ENCODE results near the gene RBMXL3. TPM values are rescaled to one million over a fixed set of nuclear protein-coding genes. Genes with fewer than 3 reads are reported as not detected.

The RBMXL3 gene
- total RNA-seq, result not detected

DNA sequence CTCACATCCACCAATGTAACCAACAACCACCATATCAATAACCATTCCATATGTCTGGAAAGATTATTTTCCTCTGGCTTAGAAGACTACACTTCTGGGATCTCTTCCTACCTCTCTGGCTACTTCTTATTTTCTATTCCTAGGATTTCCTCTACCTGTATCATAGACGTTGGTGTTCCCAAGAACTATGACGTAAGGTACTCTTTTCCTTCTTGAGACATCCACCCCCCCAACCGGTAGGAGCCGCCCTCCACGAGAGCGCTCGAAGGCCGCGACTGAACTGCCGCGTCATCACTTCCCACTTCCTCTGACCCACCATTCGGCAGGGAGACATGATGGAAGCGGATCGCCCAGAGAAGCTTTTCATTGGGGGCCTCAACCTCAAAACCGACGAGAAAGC is at the start of gene RBMXL3:
Gene RBMXL3 (plus strand): TSS at position 301 of the 400 bp plus-strand sequence. CDS start 32 bp downstream, at position 333.
- no peak for DNase-seq
- H3K4me1 Mint-ChIP-seq (ENCODE audit: low read depth), result no peaks in the 10 kb centered on the region
- no peak within 1 kb of the TSS for H3K27ac Mint-ChIP-seq
- no peaks in the 10 kb centered on the region for H3K27me3 Mint-ChIP-seq (ENCODE audit: low read depth)
- ATAC-seq (replicated peaks in 1 of 2), result no peak
- no peak within 1 kb of the TSS for H3K4me3 Mint-ChIP-seq
- no peaks in the 10 kb centered on the region for H3K36me3 Mint-ChIP-seq (ENCODE audit: insufficient read depth in 2 of 2)
- peaks cover 0 to 3% of the 10 kb centered on the region in 2 donors for H3K9me3 Mint-ChIP-seq

DNA sequence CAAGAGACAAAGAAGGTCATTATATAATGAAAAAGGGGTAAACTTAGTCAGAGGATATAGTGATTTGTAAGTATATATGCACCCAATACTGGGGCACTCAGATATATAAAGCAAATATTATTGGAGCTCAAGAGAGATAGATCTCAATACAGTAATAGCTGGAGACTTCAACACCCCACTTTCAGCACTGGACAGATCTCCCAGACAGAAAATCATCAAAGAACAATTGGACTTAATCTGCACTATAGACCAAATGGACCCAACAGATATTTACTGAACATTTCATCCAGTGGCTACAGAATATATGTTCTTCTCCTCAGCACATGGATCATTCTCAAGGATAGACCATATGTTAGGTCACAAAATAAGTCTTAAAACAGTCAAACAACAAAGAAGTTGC is 47.2 kb upstream of the RBMXL3 start:
- H3K4me1 Mint-ChIP-seq (ENCODE audit: low read depth), result no peaks in the 10 kb centered on the region
- peaks cover 0 to 5% of the 10 kb centered on the region in 2 donors for H3K9me3 Mint-ChIP-seq
- no peak overlapping the region for H3K27ac Mint-ChIP-seq
- no peak for DNase-seq
- no peak overlapping the region for H3K4me3 Mint-ChIP-seq
- H3K27me3 Mint-ChIP-seq (ENCODE audit: low read depth), result peaks cover 10% of the 10 kb centered on the region
- no peak for ATAC-seq (replicated peaks in 1 of 2)
- H3K36me3 Mint-ChIP-seq (ENCODE audit: insufficient read depth in 2 of 2), result peaks cover 1 to 2% of the 10 kb centered on the region in 2 donors

DNA sequence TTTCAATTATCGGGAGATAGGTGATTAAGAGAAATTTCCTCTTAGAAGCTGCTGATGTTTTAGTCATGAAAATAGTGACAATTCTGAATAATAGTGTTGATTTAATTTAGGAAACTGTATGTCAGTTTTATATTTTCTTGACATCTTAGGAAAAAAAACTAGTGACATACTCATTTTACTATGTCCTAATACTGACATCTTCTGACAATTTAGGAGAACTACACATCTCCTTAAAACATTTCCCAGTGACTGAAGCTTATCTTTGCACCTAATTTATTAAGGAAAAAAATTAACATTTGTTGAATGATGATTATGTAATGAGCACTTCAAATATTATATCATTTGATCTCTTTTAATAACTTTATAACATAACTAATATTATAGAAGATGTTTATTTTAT is 42.0 kb upstream of the RBMXL3 start:
- ATAC-seq (replicated peaks in 1 of 2) (no peak), DNase-seq (no peak)
- no peaks in the 10 kb centered on the region for H3K4me1 Mint-ChIP-seq (ENCODE audit: low read depth)
- peaks cover 10% of the 10 kb centered on the region for H3K27me3 Mint-ChIP-seq (ENCODE audit: low read depth)
- H3K36me3 Mint-ChIP-seq (ENCODE audit: insufficient read depth in 2 of 2), result peaks cover 0 to under 1% of the 10 kb centered on the region in 2 donors
- no peak overlapping the region for H3K4me3 Mint-ChIP-seq
- H3K9me3 Mint-ChIP-seq, result peaks cover 0 to 5% of the 10 kb centered on the region in 2 donors
- H3K27ac Mint-ChIP-seq, result no peak overlapping the region

DNA sequence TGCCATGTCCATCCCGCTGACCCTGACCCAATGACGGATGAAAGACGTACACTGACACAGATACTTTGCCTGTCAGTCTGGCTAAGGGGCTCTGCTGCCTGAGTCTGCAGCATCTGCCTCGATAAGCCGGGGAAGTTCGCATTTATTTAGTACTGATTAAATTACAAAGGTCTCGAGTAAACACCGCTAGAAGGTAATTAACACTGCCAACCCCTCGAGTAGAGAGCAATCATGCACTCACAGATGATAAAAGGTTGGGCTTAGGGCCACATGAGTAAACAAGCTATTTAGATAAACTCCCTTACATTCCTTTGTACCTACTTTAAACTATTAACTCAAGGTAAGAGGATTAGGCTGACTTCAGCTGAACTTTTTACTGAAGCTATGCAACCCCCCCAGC is 16.0 kb upstream of the RBMXL3 start:
- no peak for DNase-seq
- Mint-ChIP-seq H3K4me3 (no peak overlapping the region), H3K27me3 (ENCODE audit: low read depth) (peaks cover 22% of the 10 kb centered on the region), H3K4me1 (ENCODE audit: low read depth) (no peaks in the 10 kb centered on the region), H3K9me3 (peaks cover 0 to 2% of the 10 kb centered on the region in 2 donors), H3K36me3 (ENCODE audit: insufficient read depth in 2 of 2) (no peaks in the 10 kb centered on the region), H3K27ac (no peak overlapping the region)
- ATAC-seq (replicated peaks in 1 of 2), result no peak

DNA sequence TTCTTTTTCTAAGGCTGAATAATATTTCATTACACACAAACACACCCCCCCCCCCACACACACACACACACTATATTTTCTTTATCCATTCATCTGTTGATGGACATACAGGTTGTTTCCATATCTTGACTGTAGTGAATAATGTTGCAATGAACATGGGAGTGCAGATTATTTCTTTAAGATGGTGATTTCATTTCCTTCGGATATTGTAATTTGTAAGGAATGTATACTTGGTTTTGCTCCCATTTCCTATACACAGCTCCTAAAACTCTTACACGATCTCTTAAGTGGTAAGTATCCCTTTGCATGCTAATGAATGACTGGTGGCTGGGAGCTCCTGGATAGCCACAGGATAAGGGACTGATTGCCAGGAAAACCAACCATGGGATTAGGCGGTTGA is 14.7 kb upstream of the RBMXL3 start:
- no peak for ATAC-seq (replicated peaks in 1 of 2)
- H3K4me3 Mint-ChIP-seq, result no peak overlapping the region

DNA sequence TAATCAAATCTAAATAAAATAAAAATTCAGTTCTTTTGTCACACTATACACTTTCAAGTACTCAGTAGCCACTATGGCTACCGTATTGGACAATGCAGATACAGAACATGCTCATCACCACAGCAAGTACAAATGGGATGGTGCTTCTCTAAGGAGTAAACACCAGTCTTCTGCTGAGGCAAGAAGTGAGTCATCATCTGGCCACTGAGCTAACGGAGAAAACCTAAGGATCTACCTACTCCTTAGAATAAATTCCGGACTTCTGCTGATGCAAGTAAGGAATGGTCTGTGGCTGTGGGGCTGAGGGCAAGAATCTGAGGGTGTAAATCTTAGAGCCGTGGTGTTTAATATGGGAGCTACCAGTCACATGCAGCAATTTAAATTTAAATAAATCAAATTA is 11.3 kb upstream of the RBMXL3 start:
- H3K27ac Mint-ChIP-seq, result no peak overlapping the region
- DNase-seq, result no peak
- H3K36me3 Mint-ChIP-seq (ENCODE audit: insufficient read depth in 2 of 2), result no peaks in the 10 kb centered on the region
- no peaks in the 10 kb centered on the region for H3K4me1 Mint-ChIP-seq (ENCODE audit: low read depth)
- H3K27me3 Mint-ChIP-seq (ENCODE audit: low read depth), result peaks cover 22% of the 10 kb centered on the region
- no peak for ATAC-seq (replicated peaks in 1 of 2)
- H3K9me3 Mint-ChIP-seq, result peaks cover 0 to 2% of the 10 kb centered on the region in 2 donors
- no peak overlapping the region for H3K4me3 Mint-ChIP-seq

More for the DNA sequence above, 14.7 kb upstream of the RBMXL3 start:
- Mint-ChIP-seq H3K36me3 (ENCODE audit: insufficient read depth in 2 of 2) (no peaks in the 10 kb centered on the region), H3K27ac (no peak overlapping the region), H3K4me1 (ENCODE audit: low read depth) (no peaks in the 10 kb centered on the region), H3K9me3 (peaks cover 0 to 2% of the 10 kb centered on the region in 2 donors), H3K27me3 (ENCODE audit: low read depth) (peaks cover 22% of the 10 kb centered on the region)
- DNase-seq, result no peak

DNA sequence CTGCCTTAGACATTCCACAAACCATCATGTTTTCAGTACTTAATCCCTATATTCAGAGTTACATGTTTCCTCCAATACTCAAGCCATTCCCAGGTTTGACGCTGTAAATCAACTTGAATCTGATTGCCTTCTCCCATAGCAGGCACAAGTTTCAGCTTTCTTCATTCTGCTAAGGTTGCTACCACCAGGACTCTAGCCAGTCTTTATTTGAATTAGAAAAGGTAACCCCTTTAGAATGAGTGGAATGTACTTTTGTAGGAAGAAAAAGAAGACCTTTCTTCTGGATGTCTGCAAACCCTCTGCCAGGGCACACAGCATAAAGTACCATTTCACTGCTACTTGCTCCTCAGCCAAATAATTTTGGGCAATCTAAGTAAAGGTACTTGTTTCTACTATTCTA is 10.7 kb upstream of the RBMXL3 start:
- no peak for ATAC-seq (replicated peaks in 1 of 2)
- Mint-ChIP-seq H3K36me3 (ENCODE audit: insufficient read depth in 2 of 2) (no peaks in the 10 kb centered on the region), H3K27me3 (ENCODE audit: low read depth) (peaks cover 16% of the 10 kb centered on the region), H3K4me3 (no peak overlapping the region), H3K4me1 (ENCODE audit: low read depth) (no peaks in the 10 kb centered on the region), H3K9me3 (peaks cover 0 to 2% of the 10 kb centered on the region in 2 donors), H3K27ac (no peak overlapping the region)
- DNase-seq, result no peak

DNA sequence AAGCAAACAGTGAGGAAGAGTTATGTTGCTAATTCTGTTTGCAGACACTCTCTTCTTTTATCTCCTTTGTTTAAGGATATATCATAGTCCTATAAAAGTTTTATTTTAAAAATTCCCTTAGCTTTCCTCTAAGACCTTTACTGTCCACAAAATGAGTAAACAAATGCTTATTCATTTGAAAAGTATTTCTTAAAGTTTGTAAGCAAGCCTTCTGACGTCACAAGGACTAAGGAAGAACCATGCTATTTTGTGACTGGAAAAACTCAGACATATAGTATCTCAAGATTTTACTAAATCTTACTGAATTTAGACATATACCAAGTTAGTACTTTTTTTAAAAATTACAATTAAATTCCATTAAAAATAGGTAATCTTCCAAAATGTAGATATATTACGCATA is 5.2 kb upstream of the RBMXL3 start:
- H3K27ac Mint-ChIP-seq, result no peak overlapping the region
- no peaks in the 10 kb centered on the region for H3K36me3 Mint-ChIP-seq (ENCODE audit: insufficient read depth in 2 of 2)
- peaks cover 0 to 2% of the 10 kb centered on the region in 2 donors for H3K9me3 Mint-ChIP-seq
- no peak overlapping the region for H3K4me3 Mint-ChIP-seq
- H3K4me1 Mint-ChIP-seq (ENCODE audit: low read depth), result no peaks in the 10 kb centered on the region
- no peaks in the 10 kb centered on the region for H3K27me3 Mint-ChIP-seq (ENCODE audit: low read depth)
- ATAC-seq (replicated peaks in 1 of 2), result no peak
- no peak for DNase-seq

DNA sequence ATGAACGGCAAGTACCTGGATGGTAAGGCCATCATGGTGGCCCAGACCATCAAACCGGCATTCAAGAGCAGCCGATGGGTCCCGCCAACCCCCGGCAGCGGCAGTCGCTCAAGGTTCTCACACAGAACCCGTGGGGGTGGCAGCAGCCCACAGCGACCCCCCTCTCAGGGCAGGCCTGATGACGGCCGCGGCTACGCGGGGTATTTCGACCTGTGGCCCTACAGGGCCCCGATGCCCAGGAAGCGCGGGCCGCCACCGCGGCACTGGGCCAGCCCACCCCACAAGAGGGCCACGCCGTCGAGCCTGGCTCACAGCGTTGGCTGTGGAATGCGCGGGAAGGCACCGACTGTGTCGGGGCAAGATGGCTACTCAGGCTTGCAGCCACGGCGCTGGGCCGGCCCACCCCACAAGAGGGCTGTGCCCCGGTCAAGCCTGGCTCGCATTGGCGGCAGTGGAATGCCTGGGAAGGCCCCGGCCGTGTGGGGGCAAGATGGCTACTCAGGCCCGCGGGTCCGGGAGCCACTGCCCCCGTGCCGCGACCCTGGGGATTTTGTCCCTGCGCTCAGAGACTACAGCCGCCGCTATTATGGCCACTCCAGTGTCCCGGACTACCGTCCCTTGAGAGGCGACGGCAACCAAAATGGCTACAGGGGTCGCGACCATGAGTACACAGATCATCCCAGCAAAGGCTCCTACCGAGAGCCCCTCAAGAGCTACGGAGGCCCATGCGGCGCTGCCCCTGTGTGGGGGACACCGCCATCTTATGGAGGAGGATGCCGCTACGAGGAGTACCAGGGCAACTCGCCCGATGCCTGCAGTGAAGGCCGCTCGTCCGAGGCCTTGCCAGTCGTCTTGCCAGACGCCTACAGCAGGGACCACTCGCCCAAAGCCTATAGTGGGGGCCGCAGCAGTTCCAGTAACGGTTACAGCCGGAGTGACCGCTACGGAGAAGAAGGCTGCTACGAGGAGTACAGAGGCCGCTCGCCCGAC is 731 bp downstream of the RBMXL3 start:
- Mint-ChIP-seq H3K4me3 (no peak overlapping the region), H3K9me3 (peaks cover 0 to 3% of the 10 kb centered on the region in 2 donors), H3K27me3 (ENCODE audit: low read depth) (no peaks in the 10 kb centered on the region), H3K4me1 (ENCODE audit: low read depth) (no peaks in the 10 kb centered on the region), H3K27ac (no peak overlapping the region), H3K36me3 (ENCODE audit: insufficient read depth in 2 of 2) (no peaks in the 10 kb centered on the region)
- ATAC-seq (replicated peaks in 1 of 2) (no peak), DNase-seq (no peak)

DNA sequence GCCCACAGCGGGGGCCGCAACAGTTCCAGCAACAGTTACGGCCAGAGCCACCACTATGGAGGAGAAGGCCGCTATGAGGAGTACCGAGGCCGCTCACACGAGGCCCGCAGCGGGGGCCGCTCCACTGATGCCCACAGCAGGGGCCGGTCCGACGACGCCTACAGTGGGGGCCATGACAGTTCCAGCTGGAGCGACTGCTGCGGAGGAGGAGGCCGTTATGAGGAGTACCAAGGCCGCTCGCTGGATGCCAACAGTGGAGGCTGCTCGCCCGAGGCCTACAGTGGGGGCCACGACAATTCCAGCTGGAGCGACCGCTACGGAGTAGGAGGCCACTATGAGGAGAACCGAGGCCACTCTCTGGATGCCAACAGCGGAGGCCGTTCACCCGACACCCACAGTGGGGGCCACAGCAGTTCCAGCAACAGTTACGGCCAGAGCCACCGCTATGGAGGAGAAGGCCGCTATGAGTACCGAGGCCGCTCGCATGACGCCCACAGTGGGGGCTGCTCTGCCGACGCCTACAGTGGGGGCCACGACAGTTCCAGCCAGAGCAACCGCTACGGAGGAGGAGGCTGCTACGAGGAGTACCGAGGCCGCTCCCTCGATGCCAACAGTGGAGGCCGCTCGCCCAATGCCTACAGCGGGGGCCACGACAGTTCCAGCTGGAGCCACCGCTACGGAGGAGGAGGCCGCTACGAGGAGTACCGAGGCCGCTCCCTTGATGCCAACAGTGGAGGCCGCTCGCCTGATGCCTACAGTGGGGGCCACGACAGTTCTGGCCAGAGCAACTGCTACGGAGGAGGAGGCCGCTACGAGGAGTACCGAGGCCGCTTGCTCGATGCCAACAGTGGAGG is 1.7 kb downstream of the RBMXL3 start:
- DNase-seq (no peak), ATAC-seq (replicated peaks in 1 of 2) (no peak)
- H3K36me3 Mint-ChIP-seq (ENCODE audit: insufficient read depth in 2 of 2), result no peaks in the 10 kb centered on the region
- peaks cover 0 to 3% of the 10 kb centered on the region in 2 donors for H3K9me3 Mint-ChIP-seq
- H3K4me1 Mint-ChIP-seq (ENCODE audit: low read depth), result no peaks in the 10 kb centered on the region
- H3K4me3 Mint-ChIP-seq, result no peak overlapping the region
- H3K27me3 Mint-ChIP-seq (ENCODE audit: low read depth), result no peaks in the 10 kb centered on the region
- no peak overlapping the region for H3K27ac Mint-ChIP-seq

DNA sequence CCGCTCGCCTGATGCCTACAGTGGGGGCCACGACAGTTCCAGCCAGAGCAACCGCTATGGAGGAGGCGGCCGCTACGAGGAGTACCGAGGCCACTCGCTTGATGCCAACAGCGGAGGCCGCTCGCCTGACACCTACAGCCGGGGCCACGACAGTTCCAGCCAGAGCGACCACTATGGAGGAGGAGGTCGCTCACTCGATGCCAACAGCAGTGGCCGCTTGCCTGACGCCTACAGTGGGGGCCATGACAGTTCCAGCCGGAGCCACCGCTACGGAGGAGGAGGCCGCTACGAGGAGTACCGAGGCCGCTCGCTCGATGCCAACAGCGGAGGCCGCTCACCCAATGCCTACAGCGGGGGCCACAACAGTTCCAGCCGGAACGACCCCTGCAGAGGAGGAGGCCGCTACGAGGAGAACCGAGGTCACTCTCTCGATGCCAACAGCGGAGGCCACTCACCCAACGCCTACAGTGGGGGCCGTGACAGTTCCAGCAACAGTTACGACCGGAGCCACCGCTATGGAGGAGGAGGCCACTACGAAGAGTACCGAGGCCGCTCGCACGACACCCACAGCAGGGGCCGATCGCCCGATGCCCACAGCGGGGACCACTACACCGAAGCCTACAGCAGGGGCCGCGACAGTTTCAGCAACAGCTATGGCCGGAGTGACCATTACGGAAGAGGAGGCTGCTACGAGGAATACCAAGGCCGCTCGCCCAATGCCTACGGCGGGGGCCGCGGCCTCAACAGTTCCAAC is 2.5 kb downstream of the RBMXL3 start:
- no peak overlapping the region for H3K4me3 Mint-ChIP-seq
- no peaks in the 10 kb centered on the region for H3K4me1 Mint-ChIP-seq (ENCODE audit: low read depth)
- no peak overlapping the region for H3K27ac Mint-ChIP-seq
- no peak for DNase-seq
- no peaks in the 10 kb centered on the region for H3K27me3 Mint-ChIP-seq (ENCODE audit: low read depth)
- H3K36me3 Mint-ChIP-seq (ENCODE audit: insufficient read depth in 2 of 2), result no peaks in the 10 kb centered on the region
- H3K9me3 Mint-ChIP-seq, result peaks cover 0 to 3% of the 10 kb centered on the region in 2 donors
- ATAC-seq (replicated peaks in 1 of 2), result no peak

DNA sequence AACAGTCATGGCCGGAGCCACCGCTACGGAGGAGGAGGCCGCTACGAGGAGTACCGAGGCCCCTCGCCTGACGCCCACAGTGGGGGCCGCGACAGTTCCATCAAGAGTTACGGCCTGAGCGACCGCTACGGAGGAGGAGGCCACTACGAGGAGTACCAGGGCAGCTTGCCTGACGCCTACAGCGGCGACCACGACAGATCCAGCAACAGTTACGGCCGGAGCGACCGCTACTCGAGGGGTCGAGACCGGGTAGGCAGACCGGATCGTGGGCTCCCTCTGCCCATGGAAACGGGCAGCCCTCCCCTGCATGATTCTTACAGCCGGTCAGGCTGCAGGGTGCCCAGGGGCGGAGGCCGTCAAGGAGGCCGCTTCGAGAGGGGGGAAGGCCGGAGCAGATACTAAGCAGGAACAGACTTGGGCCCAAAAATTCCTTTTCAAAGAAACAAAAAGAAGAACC is 3.1 kb downstream of the RBMXL3 start:
- ATAC-seq (replicated peaks in 1 of 2), result no peak
- DNase-seq, result no peak
- Mint-ChIP-seq H3K4me3 (no peak overlapping the region), H3K27me3 (ENCODE audit: low read depth) (no peaks in the 10 kb centered on the region), H3K9me3 (peaks cover 0 to 3% of the 10 kb centered on the region in 2 donors), H3K27ac (no peak overlapping the region), H3K4me1 (ENCODE audit: low read depth) (no peaks in the 10 kb centered on the region), H3K36me3 (ENCODE audit: insufficient read depth in 2 of 2) (no peaks in the 10 kb centered on the region)
